Smooth muscle cell (in vitro differentiated cells): ENCODE data around the gene SAFB. TPM values are rescaled to one million over a fixed set of nuclear protein-coding genes. Genes with fewer than 3 reads are reported as not detected.

Source experiments
- DNase-seq: peaks from one replicate; lab custom pipeline; 2025; ENCODE audit not compliant: unreplicated experiment; lab: John Stamatoyannopoulos, UW
- H2AFZ ChIP-seq: fragments of 200-600 bp; sonication (generic); 2 replicates; pipeline ENCODE4 v1.6.0; 2016; ENCODE audit warnings: antibody characterized with exemption, low read depth, mild to moderate bottlenecking
- H3F3A ChIP-seq: fragments of 200-600 bp; sonication (generic); 2 replicates; pipeline ENCODE4 v1.6.0; 2017; ENCODE audit warnings: antibody characterized with exemption, low read depth
- H3K27ac ChIP-seq: fragments of 200-600 bp; sonication (generic); 2 replicates; pipeline ENCODE4 v1.5.1; 2016; ENCODE audit warnings: low read depth, mild to moderate bottlenecking
- H3K27me3 ChIP-seq: fragments of 200-600 bp; sonication (generic); 2 replicates; pipeline ENCODE4 v1.6.1; 2016; ENCODE audit warnings: low read depth, mild to moderate bottlenecking
- H3K36me3 ChIP-seq: fragments of 200-600 bp; sonication (generic); 2 replicates; pipeline ENCODE4 v1.5.1; 2016; ENCODE audit warnings: low read depth
- H3K4me1 ChIP-seq: fragments of 200-600 bp; sonication (generic); 2 replicates; pipeline ENCODE4 v1.5.1; 2016; ENCODE audit warnings: low read depth
- H3K4me2 ChIP-seq: fragments of 200-600 bp; sonication (generic); 2 replicates; pipeline ENCODE4 v1.6.0; 2016; ENCODE audit warnings: mild to moderate bottlenecking
- H3K4me3 ChIP-seq: fragments of 200-600 bp; sonication (generic); 2 replicates; pipeline ENCODE4 v1.5.1; 2016; ENCODE audit warnings: mild to moderate bottlenecking
- H3K79me2 ChIP-seq: fragments of 200-600 bp; sonication (generic); 2 replicates; pipeline ENCODE4 v1.6.0; 2016; ENCODE audit warnings: low read depth, mild to moderate bottlenecking
- H3K9ac ChIP-seq: fragments of 200-600 bp; sonication (generic); 2 replicates; pipeline ENCODE4 v1.6.0; 2016; ENCODE audit warnings: low read depth
- H3K9me3 ChIP-seq: fragments of 200-600 bp; sonication (generic); replicated peaks from 2 replicates; pipeline ENCODE4 v1.5.1; 2016; ENCODE audit warnings: low read depth
- H4K20me1 ChIP-seq: fragments of 200-600 bp; sonication (generic); 2 replicates; pipeline ENCODE4 v1.6.0; 2016; ENCODE audit warnings: low read depth
- CTCF ChIP-seq: fragments of 200-600 bp; sonication (generic); IDR thresholded peaks from 2 replicates; pipeline ENCODE4 v1.5.1; 2017; ENCODE audit warnings: borderline replicate concordance, mild to moderate bottlenecking, antibody characterized with exemption; ENCODE audit not compliant: insufficient read depth, poor library complexity, severe bottlenecking
- WGBS: methylation state at CpG from one replicate; pipeline ENCODE4 v1.1.7; 2016; ENCODE audit warnings: low lambda C conversion rate; 5-methylcytosine and 5-hydroxymethylcytosine counted together
- polyA plus RNA-seq: library from polyadenylated mRNA; unstranded; fragments of >200 nt; fragmentation: Nextera tagmentation; extraction: Ambion mirVana; gene quantifications from 2 replicates; pipeline ENCODE4 v1.2.1, GENCODE V29; 2016
- total RNA-seq: library from RNA; depleted of rRNA; stranded (reverse); fragments of >200 nt; gene quantifications from 2 replicates; pipeline ENCODE4 v1.2.3, GENCODE V29; 2014

SAFB gene
- total and polyA plus RNA-seq, 2 experiments from 2014 or later = 22.8 to 74.3 TPM

- no peak for DNase-seq
- Histone ChIP-seq H3K27me3 (no peaks in the 10 kb centered on the region), H3K9ac (no peak overlapping the region), H2AFZ (no peak overlapping the region), H3K27ac (no peak overlapping the region), H3K4me1 (peaks cover 6% of the 10 kb centered on the region), H3K4me2 (no peak overlapping the region), H3K9me3 (no peaks in the 10 kb centered on the region), H3F3A (no peaks in the 10 kb centered on the region), H3K36me3 (peaks cover 20% of the 10 kb centered on the region), H3K79me2 (peaks cover 51% of the 10 kb centered on the region), H3K4me3 (no peak overlapping the region), H4K20me1 (peaks cover 44% of the 10 kb centered on the region)
- WGBS = 88% methylated on average over 1 of the region's 1 CpG
- TF ChIP-seq CTCF = no peak
Observed at GRCh38 chr19:5617080-5617479, 5.8 kb upstream of the SAFB start.

- peaks cover 61% of the 10 kb centered on the region for H3K79me2 ChIP-seq
- no peak for DNase-seq
- no peak overlapping the region for H3K4me3 ChIP-seq
- no peak overlapping the region for H2AFZ ChIP-seq
- peaks cover 6% of the 10 kb centered on the region for H3K4me1 ChIP-seq
- no peak overlapping the region for H3K27ac ChIP-seq
- no peak overlapping the region for H3K9ac ChIP-seq
- no peak overlapping the region for H3K4me2 ChIP-seq
- TF ChIP-seq CTCF = no peak
- peaks cover 8% of the 10 kb centered on the region for H3K36me3 ChIP-seq
- H3F3A ChIP-seq = peaks cover 3% of the 10 kb centered on the region
- H3K27me3 ChIP-seq = no peaks in the 10 kb centered on the region
- H3K9me3 ChIP-seq = no peaks in the 10 kb centered on the region
- H4K20me1 ChIP-seq = peaks cover 46% of the 10 kb centered on the region
- 99% methylated on average over 9 of the region's 9 CpGs for WGBS
Observed at GRCh38 chr19:5618591-5618990, 4.3 kb upstream of the SAFB start.

GRCh38 chr19:5619946-5620345 is 2.9 kb upstream of the SAFB start:
- Histone ChIP-seq H3K9ac (no peak overlapping the region), H3K27me3 (no peaks in the 10 kb centered on the region), H3K36me3 (peaks cover 3% of the 10 kb centered on the region), H2AFZ (no peak overlapping the region), H3K4me2 (no peak overlapping the region), H3F3A (peaks cover 9% of the 10 kb centered on the region), H3K79me2 (peaks cover 75% of the 10 kb centered on the region), H4K20me1 (peaks cover 53% of the 10 kb centered on the region), H3K27ac (no peak overlapping the region), H3K4me1 (peaks cover 15% of the 10 kb centered on the region), H3K9me3 (no peaks in the 10 kb centered on the region), H3K4me3 (no peak overlapping the region)
- no peak for DNase-seq
- TF ChIP-seq CTCF = no peak
- 93% methylated on average over 3 of the region's 3 CpGs for WGBS

- Histone ChIP-seq H3F3A (peaks cover 9% of the 10 kb centered on the region), H3K9ac (peak overlapping the region; percentile 85), H3K4me3 (peak overlapping the region; percentile 86), H4K20me1 (peaks cover 68% of the 10 kb centered on the region), H3K4me2 (peak overlapping the region; percentile 98), H3K36me3 (no peaks in the 10 kb centered on the region), H3K9me3 (no peaks in the 10 kb centered on the region), H3K27ac (no peak overlapping the region), H3K79me2 (peaks cover 86% of the 10 kb centered on the region), H3K27me3 (no peaks in the 10 kb centered on the region), H2AFZ (peak overlapping the region; percentile 89), H3K4me1 (peaks cover 25% of the 10 kb centered on the region)
- no peak for TF ChIP-seq CTCF
- no peak for DNase-seq
- 68% methylated on average over 14 of the region's 14 CpGs for WGBS
Observed at GRCh38 chr19:5621311-5621944, 1.5 kb upstream of the SAFB start.
